Upper lobe of left lung (tissue), 6 donors: ENCODE data around the gene EEIG2. TPM values are rescaled to one million over a fixed set of nuclear protein-coding genes. Genes with fewer than 3 reads are reported as not detected.
A peak's percentile ranks its signal among the peaks of the same experiment; 100 is the strongest.
"Not testable (repeated sequence)": the region's sequence is repeated elsewhere in the genome, so short reads cannot be mapped to it uniquely, and the experiment has no call there.

ENCODE experiments used
- ATAC-seq, 2 donors: fragments of 200-7000 bp; cut with Tn5 transposase; one replicate each; pipeline ENCODE4 v1.9.1; 2022; ENCODE audit warnings: mild to moderate bottlenecking in 2 of 2, moderate library complexity in 2 of 2; ENCODE audit not compliant: low FRiP score in 2 of 2
- DNase-seq, 2 donors: peaks; one replicate each; pipeline ENCODE4 v3.0.0-alpha.2; 2019 to 2020
- H3K27ac ChIP-seq, 4 donors: fragments of 200-600 bp; sonication (generic); one replicate each; pipeline ENCODE4 v1.5.1; 2016 to 2019
- H3K27me3 ChIP-seq, 4 donors: fragments of 200-600 bp; sonication (generic); one replicate each; pipeline ENCODE4 v1.5.1; 2017 to 2019
- H3K36me3 ChIP-seq, 4 donors: fragments of 200-600 bp; sonication (generic); one replicate each; pipeline ENCODE4 v1.5.1; 2016 to 2019
- H3K4me1 ChIP-seq, 4 donors: fragments of 200-600 bp; sonication (generic); one replicate each; pipeline ENCODE4 v1.5.1; 2018 to 2019
- H3K4me3 ChIP-seq, 4 donors: fragments of 200-600 bp; sonication (generic); one replicate each; pipeline ENCODE4 v1.5.1; 2017 to 2019; ENCODE audit warnings: mild to moderate bottlenecking in 2 of 4, moderate library complexity in 1 of 4
- H3K9me3 ChIP-seq, 4 donors: fragments of 200-600 bp; sonication (generic); one replicate each; pipeline ENCODE4 v1.5.1; 2018 to 2019
- CTCF ChIP-seq, 6 experiments: fragments of 450-650 bp in 4 of 6; fragments of 200-600 bp in 2 of 6; sonication (generic) in 2 of 6; IDR thresholded peaks; one replicate each; pipeline ENCODE4 v1.5.1; 2016 to 2019; ENCODE audit warnings: antibody characterized with exemption in 6 of 6
- EP300 ChIP-seq, 4 donors: sonication (generic); formaldehyde crosslinking; IDR thresholded peaks; one replicate each; pipeline ENCODE4 v1.5.1; 2017; ENCODE audit warnings: antibody characterized with exemption in 4 of 4, control low read depth in 2 of 4
- POLR2A ChIP-seq, 4 donors: fragments of 450-650 bp; IDR thresholded peaks; one replicate each; pipeline ENCODE4 v1.5.1; 2016 to 2017; ENCODE audit warnings: antibody characterized with exemption in 4 of 4, mild to moderate bottlenecking in 2 of 4
- POLR2AphosphoS5 ChIP-seq, 2 donors: sonication (generic); formaldehyde crosslinking; IDR thresholded peaks; one replicate each; pipeline ENCODE4 v1.5.1; 2017; ENCODE audit warnings: antibody characterized with exemption in 2 of 2
- WGBS, 2 donors: methylation state at CpG; one replicate each; pipeline ENCODE4 v1.1.5; 2017 to 2018; 5-methylcytosine and 5-hydroxymethylcytosine counted together
- total RNA-seq, 6 donors: library from RNA; depleted of rRNA in 4 of 6; stranded (reverse); fragments of >200 nt in 4 of 6; gene quantifications; one replicate each; pipeline versions ENCODE4 v1.1.0 to v1.2.1, GENCODE V29; 2016 to 2021
- donor health status: DM: no; HTN: no; CAD: no; lungs with moderate emphysema.
- donor health status: DM: no; HTN: yes; CAD: no; lungs with severe emphysema.

EEIG2 gene
- total RNA-seq = 10 to 100 TPM in 5 of 6 donors, 1 to 10 TPM in 1; 8.4 to 19.9 (median 15.1) TPM

- Histone ChIP-seq H3K36me3 (no peaks in the 10 kb centered on the region), H3K27ac (peak within 1 kb of the TSS; percentile 50 to 86 (median 68)), H3K4me3 (peak within 1 kb of the TSS; percentile 45 to 71 (median 69)), H3K9me3 (no peaks in the 10 kb centered on the region), H3K27me3 (no peaks in the 10 kb centered on the region), H3K4me1 (peaks cover 17 to 27% (median 22%) of the 10 kb centered on the region in 4 donors)
- TF ChIP-seq POLR2AphosphoS5 (IDR thresholded peaks at IDR 0.05) (peak; percentile 23 to 25), EP300 (IDR thresholded peaks at IDR 0.05) (no peak), POLR2A (IDR thresholded peaks at IDR 0.05) (peak in 2 of 4 donors; percentile 25 to 72), CTCF (IDR thresholded peaks at IDR 0.05) (peak; percentile 94 to 97 (median 96))
- WGBS, 2 donors = 21 to 22% methylated on average over 35 to 38 of the region's 59 CpGs
- DNase-seq (peak; percentile 87 to 98), ATAC-seq (peak; percentile 92 to 96)
Observed at GRCh38 chr1:108559215-108560186, at the start of gene EEIG2. EEIG2 (plus strand) TSS chr1:108560100; CDS start chr1:108560429, 329 bp downstream.

DNA sequence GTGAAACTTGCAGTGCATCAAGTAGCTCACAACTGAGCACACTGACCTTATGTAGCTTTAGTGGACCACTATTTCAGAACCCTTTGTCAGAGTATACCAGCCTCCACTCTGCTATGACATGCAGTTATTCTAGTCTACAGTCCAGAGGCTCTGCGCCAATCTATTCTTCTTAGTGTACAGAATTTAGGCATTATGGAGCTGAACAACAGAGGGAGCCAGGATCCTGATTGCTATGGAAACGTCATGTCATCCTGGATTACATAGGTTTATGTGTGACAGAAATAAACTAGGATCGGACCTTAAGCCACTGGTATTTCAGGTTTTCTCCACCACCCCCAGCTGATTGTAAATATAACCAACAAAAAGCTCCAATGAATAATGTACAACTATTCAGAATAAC, 48.1 kb upstream of the EEIG2 start:
- TF ChIP-seq POLR2AphosphoS5 (IDR thresholded peaks at IDR 0.05) = no peak
- no peak for TF ChIP-seq EP300 (IDR thresholded peaks at IDR 0.05)
- no peak for TF ChIP-seq POLR2A (IDR thresholded peaks at IDR 0.05)
- TF ChIP-seq CTCF (IDR thresholded peaks at IDR 0.05) = no peak
- WGBS, 2 donors = 48 to 49% methylated on average over 3 of the region's 3 CpGs
- DNase-seq = no peak
- no peak for ATAC-seq
- no peak overlapping the region for H3K27ac ChIP-seq
- no peaks in the 10 kb centered on the region for H3K9me3 ChIP-seq
- H3K4me3 ChIP-seq = no peak overlapping the region
- H3K36me3 ChIP-seq = no peaks in the 10 kb centered on the region
- H3K4me1 ChIP-seq = no peaks in the 10 kb centered on the region
- H3K27me3 ChIP-seq = no peaks in the 10 kb centered on the region

DNA sequence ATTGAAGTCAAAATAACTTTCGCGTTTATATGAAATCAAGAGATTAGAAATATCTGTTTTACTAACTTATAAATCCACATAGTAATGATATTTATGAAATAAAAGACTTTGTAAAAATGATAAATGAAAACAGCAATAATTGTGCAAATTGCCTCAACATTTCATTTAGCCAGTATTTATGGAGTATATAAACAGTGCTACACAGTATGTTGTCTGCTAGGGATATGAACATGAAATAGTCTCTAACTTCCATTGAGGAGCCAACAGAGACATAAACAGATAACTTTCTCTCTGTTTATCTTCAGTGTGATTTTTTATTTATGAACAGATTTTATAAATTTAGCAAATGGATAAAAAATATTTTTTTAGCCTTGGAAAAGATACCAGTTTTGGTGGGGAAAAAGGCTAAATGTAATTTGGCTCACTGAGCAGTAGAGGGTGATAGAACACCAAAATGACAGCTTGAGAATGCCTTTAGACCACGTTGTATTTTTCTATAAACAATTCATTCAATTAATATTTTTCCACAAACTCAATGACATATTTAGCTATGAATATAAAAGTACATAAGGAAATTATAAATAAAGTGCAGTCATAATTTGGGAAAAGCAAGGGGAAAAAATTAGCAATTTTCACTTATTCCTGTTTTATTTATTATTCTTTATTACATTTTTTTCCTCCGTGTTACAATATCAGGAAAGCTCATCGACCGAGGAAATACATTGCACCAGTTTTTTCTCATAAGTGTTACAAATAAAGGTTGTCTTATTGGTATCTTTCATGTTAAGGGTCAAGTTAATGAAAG, 47.5 kb upstream of the EEIG2 start:
- H3K27ac ChIP-seq = no peak overlapping the region
- no peaks in the 10 kb centered on the region for H3K4me1 ChIP-seq
- no peaks in the 10 kb centered on the region for H3K9me3 ChIP-seq
- H3K27me3 ChIP-seq = no peaks in the 10 kb centered on the region
- DNase-seq (no peak), ATAC-seq (peak in 1 of 2 donors; percentile 83)
- H3K36me3 ChIP-seq = no peaks in the 10 kb centered on the region
- 57 to 63% methylated on average over 6 of the region's 6 CpGs for WGBS, 2 donors
- TF ChIP-seq POLR2AphosphoS5 (IDR thresholded peaks at IDR 0.05) (no peak), CTCF (IDR thresholded peaks at IDR 0.05) (peak; percentile 61 to 88 (median 83)), POLR2A (IDR thresholded peaks at IDR 0.05) (no peak), EP300 (IDR thresholded peaks at IDR 0.05) (no peak)
- H3K4me3 ChIP-seq = no peak overlapping the region

DNA sequence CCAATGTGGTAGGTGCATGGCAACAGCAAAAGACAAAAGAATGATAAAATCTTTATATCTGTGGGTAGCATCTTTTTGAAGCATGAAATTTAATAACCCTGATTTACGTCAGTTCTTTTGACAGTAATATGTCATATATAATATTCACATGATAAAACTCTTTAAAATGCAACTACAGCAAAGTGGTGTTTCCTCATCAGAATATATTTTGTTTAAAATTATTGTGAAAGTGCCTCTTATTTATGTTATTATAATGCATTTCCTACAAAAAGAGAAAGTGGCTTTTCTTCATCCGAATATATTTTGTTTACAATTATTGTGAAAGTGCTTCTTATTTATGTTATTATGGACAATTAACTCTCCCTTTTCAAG, 46.9 kb upstream of the EEIG2 start:
- DNase-seq (no peak), ATAC-seq (no peak)
- Histone ChIP-seq H3K27ac (no peak overlapping the region), H3K36me3 (no peaks in the 10 kb centered on the region), H3K27me3 (no peaks in the 10 kb centered on the region), H3K4me1 (no peaks in the 10 kb centered on the region), H3K9me3 (no peaks in the 10 kb centered on the region), H3K4me3 (no peak overlapping the region)
- TF ChIP-seq CTCF (IDR thresholded peaks at IDR 0.05) (no peak), EP300 (IDR thresholded peaks at IDR 0.05) (no peak), POLR2A (IDR thresholded peaks at IDR 0.05) (no peak), POLR2AphosphoS5 (IDR thresholded peaks at IDR 0.05) (no peak)
- WGBS, 2 donors = 35 to 41% methylated on average over 2 of the region's 2 CpGs

- not testable (repeated sequence) for H3K4me1 ChIP-seq, H3K9me3 ChIP-seq, H3K27ac ChIP-seq, DNase-seq, H3K27me3 ChIP-seq, ATAC-seq, H3K4me3 ChIP-seq, H3K36me3 ChIP-seq
- 93 to 96% methylated on average over 2 of the region's 2 CpGs for WGBS, 2 donors
Observed at GRCh38 chr1:108513914-108514313, 46.0 kb upstream of the EEIG2 start.

DNA sequence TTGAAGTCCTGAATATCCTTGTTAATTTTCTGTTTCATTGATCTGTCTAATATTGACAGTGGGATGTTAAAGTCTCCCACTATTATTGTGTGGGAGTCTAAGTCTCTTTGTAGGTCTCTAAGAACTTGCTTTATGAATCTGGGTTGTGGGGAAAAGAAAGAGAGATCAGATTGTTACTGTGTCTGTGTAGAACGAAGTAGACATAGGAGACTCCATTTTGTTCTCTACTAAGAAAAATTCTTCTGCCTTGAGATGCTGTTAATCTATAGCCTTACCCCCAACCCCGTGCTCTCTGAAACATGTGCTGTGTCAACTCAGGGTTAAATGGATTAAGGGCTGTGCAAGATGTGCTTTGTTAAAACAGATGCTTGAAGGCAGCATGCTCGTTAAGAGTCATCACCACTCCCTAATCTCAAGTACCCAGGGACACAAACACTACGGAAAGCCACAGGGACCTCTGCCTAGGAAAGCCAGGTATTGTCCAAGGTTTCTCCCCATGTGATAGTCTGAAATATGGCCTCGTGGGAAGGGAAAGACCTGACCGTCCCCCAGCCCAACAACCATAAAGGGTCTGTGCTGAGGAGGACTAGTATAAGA, 42.5 kb upstream of the EEIG2 start:
- not testable (repeated sequence) for DNase-seq, H3K4me3 ChIP-seq, H3K36me3 ChIP-seq, H3K4me1 ChIP-seq, H3K27ac ChIP-seq, ATAC-seq, H3K27me3 ChIP-seq, H3K9me3 ChIP-seq
- WGBS, 2 donors = 63 to 73% methylated on average over 6 of the region's 6 CpGs
